Mucosa of descending colon (tissue), 3 donors: Measurements from ENCODE around the gene BMPR2. TPM values are rescaled to one million over a fixed set of nuclear protein-coding genes. Genes with fewer than 3 reads are reported as not detected.
"Not testable (repeated sequence)": the region's sequence is repeated elsewhere in the genome, so short reads cannot be mapped to it uniquely, and the experiment has no call there.

Experiments
- ATAC-seq: fragments of 200-7000 bp; cut with Tn5 transposase; one replicate; pipeline ENCODE4 v1.9.1; 2020; ENCODE audit warnings: mild to moderate bottlenecking, moderate library complexity
- DNase-seq, 3 donors: peaks; one replicate each; pipeline ENCODE4 v3.0.0-alpha.2; 2020
- H3K36me3 ChIP-seq: fragments of 200-600 bp; one replicate; pipeline ENCODE4 v1.8.0; 2021; ENCODE audit warnings: low read depth, mild to moderate bottlenecking
- H3K4me1 ChIP-seq: fragments of 200-600 bp; one replicate; pipeline ENCODE4 v1.8.0; 2021; ENCODE audit warnings: low read depth, mild to moderate bottlenecking
- H3K4me3 ChIP-seq: fragments of 200-600 bp; one replicate; pipeline ENCODE4 v1.8.0; 2021; ENCODE audit warnings: mild to moderate bottlenecking
- H3K9me3 ChIP-seq: fragments of 200-600 bp; one replicate; pipeline ENCODE4 v1.8.0; 2021; ENCODE audit warnings: mild to moderate bottlenecking
- intact Hi-C, 2 donors: fragments of 100-400 bp; cut with DNase I in 1 of 2; cut with micrococcal nuclease in 1 of 2; formaldehyde crosslinking; loops; one replicate each; pipeline versions ENCODE4 v1.11.0 to v1.11.1; 2022; cut with DNase I, micrococcal nuclease
- total RNA-seq, 3 donors: library from RNA; stranded (reverse); fragmentation: NEBNext Ultra II Directional in 2 of 3; extraction: Animal tissue kit (Norgen Biotek cat#: 25700) in 2 of 3; gene quantifications; one replicate each; pipeline versions ENCODE4 v1.2.1 to v1.2.4, GENCODE V29; 2021 to 2023
- TF ChIP-seq, protein P1 (sequence below): fragments of 200-600 bp; IDR thresholded peaks from one replicate; pipeline ENCODE4 v1.8.0; 2022; ENCODE audit warnings: antibody characterized with exemption, mild to moderate bottlenecking
- donor health status: DM: no; HTN: no; CAD: no; lungs with moderate emphysema.
- donor health status: DM: no; HTN: no; CAD: no.
- donor health status: DM: no; HTN: yes; CAD: no.

BMPR2 gene
- total RNA-seq, 3 donors from 2014 or later: 33.9 to 54.5 (median 38.7) TPM

DNA sequence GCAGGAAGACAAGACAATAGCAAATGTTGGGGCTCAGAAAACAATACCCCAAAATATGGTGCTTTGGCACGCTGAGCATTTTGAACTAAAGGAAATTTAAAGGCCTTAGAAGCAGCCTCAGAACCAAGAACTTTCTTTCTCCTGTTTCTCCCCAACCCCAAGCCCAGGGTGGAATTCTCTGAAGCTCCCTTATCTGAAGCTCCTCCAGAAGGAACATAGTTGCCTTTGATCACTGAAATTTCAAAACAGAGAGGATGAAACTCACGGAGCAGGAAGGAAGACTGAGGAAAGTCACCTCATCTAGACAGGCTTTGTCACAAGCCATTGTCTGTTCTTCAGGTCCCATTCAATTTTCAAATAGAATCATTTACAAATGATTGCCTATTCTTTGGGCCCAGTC is 15.5 kb upstream of the BMPR2 start:
- no peak overlapping the region for H3K4me3 ChIP-seq
- no peak for ATAC-seq
- no peak for DNase-seq
- H3K9me3 ChIP-seq: no peaks in the 10 kb centered on the region
- no peaks in the 10 kb centered on the region for H3K36me3 ChIP-seq
- no peaks in the 10 kb centered on the region for H3K4me1 ChIP-seq
- intact Hi-C loops: no loop called here
- TF ChIP-seq, protein P1, sequence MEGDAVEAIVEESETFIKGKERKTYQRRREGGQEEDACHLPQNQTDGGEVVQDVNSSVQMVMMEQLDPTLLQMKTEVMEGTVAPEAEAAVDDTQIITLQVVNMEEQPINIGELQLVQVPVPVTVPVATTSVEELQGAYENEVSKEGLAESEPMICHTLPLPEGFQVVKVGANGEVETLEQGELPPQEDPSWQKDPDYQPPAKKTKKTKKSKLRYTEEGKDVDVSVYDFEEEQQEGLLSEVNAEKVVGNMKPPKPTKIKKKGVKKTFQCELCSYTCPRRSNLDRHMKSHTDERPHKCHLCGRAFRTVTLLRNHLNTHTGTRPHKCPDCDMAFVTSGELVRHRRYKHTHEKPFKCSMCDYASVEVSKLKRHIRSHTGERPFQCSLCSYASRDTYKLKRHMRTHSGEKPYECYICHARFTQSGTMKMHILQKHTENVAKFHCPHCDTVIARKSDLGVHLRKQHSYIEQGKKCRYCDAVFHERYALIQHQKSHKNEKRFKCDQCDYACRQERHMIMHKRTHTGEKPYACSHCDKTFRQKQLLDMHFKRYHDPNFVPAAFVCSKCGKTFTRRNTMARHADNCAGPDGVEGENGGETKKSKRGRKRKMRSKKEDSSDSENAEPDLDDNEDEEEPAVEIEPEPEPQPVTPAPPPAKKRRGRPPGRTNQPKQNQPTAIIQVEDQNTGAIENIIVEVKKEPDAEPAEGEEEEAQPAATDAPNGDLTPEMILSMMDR: no peak

DNA sequence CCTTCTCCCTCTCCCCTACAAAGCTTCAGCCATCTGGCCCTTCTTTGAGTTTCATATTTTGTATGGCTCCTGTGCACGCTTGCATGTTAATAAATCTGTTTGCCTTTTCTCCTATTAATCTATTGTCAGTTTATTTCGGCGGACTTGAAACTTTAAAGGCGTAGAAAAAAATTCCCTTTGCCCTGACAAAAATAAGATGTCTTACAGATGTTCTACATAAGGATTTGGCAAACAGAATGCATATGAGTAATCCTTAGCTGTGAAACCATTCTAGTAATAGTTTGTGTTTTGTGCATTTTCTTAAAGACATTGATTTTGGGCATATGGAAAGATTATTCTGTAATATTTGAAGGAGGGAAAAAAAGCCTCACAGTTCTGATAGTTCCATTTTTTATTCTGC is 15.0 kb upstream of the BMPR2 start:
- no peaks in the 10 kb centered on the region for H3K9me3 ChIP-seq
- no peaks in the 10 kb centered on the region for H3K4me1 ChIP-seq
- TF ChIP-seq, protein P1: no peak
- no peak for ATAC-seq
- no peak for DNase-seq
- intact Hi-C loops: no loop called here
- H3K36me3 ChIP-seq: no peaks in the 10 kb centered on the region
- no peak overlapping the region for H3K4me3 ChIP-seq

DNA sequence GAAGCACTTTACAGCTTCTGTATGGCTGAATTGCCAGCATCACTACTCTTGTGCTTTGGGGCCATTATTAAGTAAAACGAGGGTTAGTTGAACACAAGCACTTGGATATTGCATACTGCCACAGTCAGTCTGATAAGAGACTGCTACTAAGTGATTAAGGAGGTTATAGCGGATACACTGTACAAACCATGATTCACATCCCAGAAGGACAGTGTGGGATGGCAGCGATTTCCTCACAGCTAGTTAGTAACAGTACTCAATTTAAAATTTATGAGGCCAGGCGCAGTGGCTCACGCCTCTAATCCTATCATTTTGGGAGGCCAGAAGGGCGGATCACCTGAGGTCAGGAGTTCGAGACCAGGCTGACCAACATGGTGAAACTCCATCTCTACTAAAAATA is 2.6 kb upstream of the BMPR2 start:
- intact Hi-C loops: loop anchor here in 1 of 2 donors (10.0 kb wide), 1 partner anchor 109 kb away; the partner anchor contains the start of gene NOP58
- no peak for DNase-seq
- ATAC-seq: no peak
- Histone ChIP-seq H3K4me3 (no peak overlapping the region), H3K36me3 (no peaks in the 10 kb centered on the region), H3K4me1 (no peaks in the 10 kb centered on the region), H3K9me3 (no peaks in the 10 kb centered on the region)
- TF ChIP-seq, protein P1: no peak

DNA sequence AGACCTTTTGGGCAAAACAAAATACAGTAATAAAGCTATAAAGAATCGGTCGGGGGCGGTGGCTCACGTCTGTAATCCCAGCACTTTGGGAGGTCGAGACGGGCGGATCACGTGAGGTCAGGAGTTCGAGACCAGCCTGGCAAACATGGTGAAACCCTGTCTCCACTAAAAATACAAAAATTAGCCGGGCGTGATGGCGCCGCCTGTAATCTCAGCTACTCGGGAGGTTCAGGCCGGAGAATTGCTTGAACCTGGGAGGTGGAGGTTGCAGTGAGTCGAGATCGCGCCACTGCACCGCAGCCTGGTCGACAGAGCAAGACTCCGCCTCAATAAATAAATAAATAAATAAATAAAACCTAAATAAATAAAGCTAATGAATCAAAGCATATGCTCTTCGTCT is 1.7 kb upstream of the BMPR2 start:
- H3K9me3 ChIP-seq, H3K4me1 ChIP-seq, DNase-seq, H3K4me3 ChIP-seq, H3K36me3 ChIP-seq, ATAC-seq: not testable (repeated sequence)
- intact Hi-C loops: loop anchor here in 1 of 2 donors (10.0 kb wide), 1 partner anchor 110 kb away; the partner anchor contains the start of gene NOP58

DNA sequence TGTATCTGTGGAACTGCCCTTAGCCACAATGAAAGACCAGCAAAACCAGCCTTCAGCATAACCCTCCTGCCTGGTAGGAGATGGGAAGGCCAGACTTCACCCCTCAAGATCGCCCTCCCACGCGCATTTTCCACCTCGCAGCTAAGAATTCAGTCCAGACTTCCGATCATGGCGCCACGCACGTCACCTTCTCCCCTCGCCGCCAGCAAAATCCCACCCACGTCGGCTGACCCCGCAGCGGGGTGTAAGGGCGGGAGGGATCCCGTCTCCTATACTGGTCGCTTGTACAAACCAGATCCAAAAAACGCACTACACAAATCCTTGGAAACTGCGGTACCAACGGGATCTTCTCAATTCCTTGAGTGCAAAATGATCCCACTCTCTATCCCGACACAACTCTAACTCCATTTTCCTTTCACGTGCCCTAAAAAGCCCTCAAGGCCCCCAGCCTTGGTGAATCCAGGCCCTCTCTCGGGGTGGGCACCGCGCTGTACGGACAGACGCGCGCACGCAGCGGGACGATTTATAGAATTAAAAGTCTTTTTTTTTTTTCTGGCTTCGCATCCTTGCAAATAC is 1.0 kb upstream of the BMPR2 start:
- no peaks in the 10 kb centered on the region for H3K9me3 ChIP-seq
- TF ChIP-seq, protein P1: no peak
- DNase-seq: peak; percentile 56 to 71 (median 69)
- H3K4me3 ChIP-seq: peak overlapping the region; percentile 86
- peaks cover 5% of the 10 kb centered on the region for H3K4me1 ChIP-seq
- intact Hi-C loops: loop anchor here in 1 of 2 donors (10.0 kb wide), 1 partner anchor 110 kb away; the partner anchor contains the start of gene NOP58
- peak; percentile 0 for ATAC-seq
- no peaks in the 10 kb centered on the region for H3K36me3 ChIP-seq

DNA sequence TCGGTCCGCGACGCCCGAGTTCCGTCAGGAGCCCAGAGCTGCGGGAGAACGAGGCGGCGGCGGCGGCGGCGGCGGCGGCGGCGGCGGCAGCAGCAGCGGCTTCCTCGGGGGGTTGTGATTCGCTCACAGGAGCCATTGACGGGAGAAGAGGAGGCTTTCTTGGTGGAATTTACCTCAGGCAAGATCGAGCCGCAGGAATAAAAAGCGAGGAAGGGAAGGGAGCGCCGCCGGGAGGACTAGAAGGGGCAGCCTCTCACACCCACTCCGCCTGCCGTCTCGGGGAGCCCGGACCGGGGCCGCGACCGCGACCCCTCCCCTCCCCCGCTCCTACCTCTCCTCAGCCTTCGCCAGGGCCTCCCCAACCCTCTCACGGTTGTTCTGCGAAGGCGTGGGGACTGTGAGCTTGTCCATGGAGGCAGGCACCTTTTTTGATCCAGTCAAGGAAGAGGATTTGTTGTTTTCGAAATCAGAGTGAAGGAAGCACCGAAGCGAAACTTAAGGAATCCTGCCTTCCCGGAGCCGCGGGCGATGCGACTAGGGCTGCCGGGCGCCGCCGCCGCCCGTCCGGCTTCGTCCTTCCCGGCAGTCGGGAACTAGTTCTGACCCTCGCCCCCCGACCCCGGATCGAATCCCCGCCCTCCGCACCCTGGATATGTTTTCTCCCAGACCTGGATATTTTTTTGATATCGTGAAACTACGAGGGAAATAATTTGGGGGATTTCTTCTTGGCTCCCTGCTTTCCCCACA is 506 bp downstream of the BMPR2 start:
- peak overlapping the region; percentile 86 for H3K4me3 ChIP-seq
- TF ChIP-seq, protein P1: no peak
- DNase-seq: peak; percentile 64 to 76 (median 70)
- peaks cover 18% of the 10 kb centered on the region for H3K4me1 ChIP-seq
- intact Hi-C loops: loop anchor here in 1 of 2 donors (10.0 kb wide), 1 partner anchor 112 kb away; the partner anchor contains the start of gene NOP58
- peak; percentile 47 for ATAC-seq
- no peaks in the 10 kb centered on the region for H3K9me3 ChIP-seq
- H3K36me3 ChIP-seq: no peaks in the 10 kb centered on the region
